Medulla oblongata (tissue), 1 donor: ENCODE results near the gene ADCK2.
"Not testable (repeated sequence)": the region's sequence is repeated elsewhere in the genome, so short reads cannot be mapped to it uniquely, and the experiment has no call there.

Experiments
- DNase-seq: peaks from one replicate; pipeline ENCODE4 v3.0.0-alpha.2; 2015; ENCODE audit errors: extremely low spot score

The ADCK2 gene

GRCh38 chr7:140674356-140674800 lies 1.6 kb downstream of the ADCK2 start:
- DNase-seq: no peak

- DNase-seq: peak; percentile 91
These were observed 2.4 kb downstream of the ADCK2 start for GRCh38 chr7:140674899-140675701.

GRCh38 chr7:140675726-140676125 lies 3.0 kb downstream of the ADCK2 start:
- no peak for DNase-seq

GRCh38 chr7:140676306-140676705 lies 3.6 kb downstream of the ADCK2 start:
- peak; percentile 74 for DNase-seq

GRCh38 chr7:140676956-140677355 lies 4.2 kb downstream of the ADCK2 start:
- not testable (repeated sequence) for DNase-seq

- DNase-seq: no peak
These were observed 4.8 kb downstream of the ADCK2 start for GRCh38 chr7:140677496-140677895.

GRCh38 chr7:140678081-140678815 lies 5.5 kb downstream of the ADCK2 start:
- DNase-seq: no peak

- no peak for DNase-seq
These were observed 6.0 kb downstream of the ADCK2 start for GRCh38 chr7:140678816-140679130.

- no peak for DNase-seq
These were observed 6.4 kb downstream of the ADCK2 start for GRCh38 chr7:140679186-140679585.

- DNase-seq: no peak
These were observed 8.1 kb downstream of the ADCK2 start for GRCh38 chr7:140680886-140681285.

GRCh38 chr7:140681766-140682165 lies 9.0 kb downstream of the ADCK2 start:
- no peak for DNase-seq

GRCh38 chr7:140683657-140684056 lies 10.9 kb downstream of the ADCK2 start:
- peak; percentile 63 for DNase-seq

GRCh38 chr7:140684066-140684950 lies 11.6 kb downstream of the ADCK2 start:
- DNase-seq: no peak

- no peak for DNase-seq
These were observed 12.8 kb downstream of the ADCK2 start for GRCh38 chr7:140685407-140686087.

- no peak for DNase-seq
These were observed 14.2 kb downstream of the ADCK2 start for GRCh38 chr7:140686921-140687320.

GRCh38 chr7:140688341-140688740 lies 15.6 kb downstream of the ADCK2 start:
- no peak for DNase-seq

- DNase-seq: no peak
These were observed 16.7 kb downstream of the ADCK2 start for GRCh38 chr7:140689199-140690152.

GRCh38 chr7:140691376-140692045 lies 18.8 kb downstream of the ADCK2 start:
- no peak for DNase-seq

GRCh38 chr7:140693849-140694248 lies 21.1 kb downstream of the ADCK2 start:
- not testable (repeated sequence) for DNase-seq

- DNase-seq: no peak
These were observed 21.8 kb downstream of the ADCK2 start for GRCh38 chr7:140694592-140694991.
